HG03439 (cell line): ENCODE data around the gene NBPF20.
"Not testable (repeated sequence)": the region's sequence is repeated elsewhere in the genome, so short reads cannot be mapped to it uniquely, and the experiment has no call there.

Experiments
- ATAC-seq: cut with Tn5 transposase; IDR thresholded peaks from one replicate; pipeline ENCODE4 v1.9.1; 2021; ENCODE audit warnings: mild to moderate bottlenecking, moderate library complexity; ENCODE audit not compliant: unreplicated experiment

Gene NBPF20

GRCh38 chr1:145429329-145429728, 3.9 kb upstream of the NBPF20 start:
- ATAC-seq = not testable (repeated sequence)

- ATAC-seq = peak; percentile 81
Measured at GRCh38 chr1:145424612-145425435, 579 bp downstream of the NBPF20 start.

- not testable (repeated sequence) for ATAC-seq
Measured at GRCh38 chr1:145415149-145415548, 10.3 kb downstream of the NBPF20 start.

- not testable (repeated sequence) for ATAC-seq
Measured at GRCh38 chr1:145407266-145407665, 18.1 kb downstream of the NBPF20 start.

- not testable (repeated sequence) for ATAC-seq
Measured at GRCh38 chr1:145404949-145405348, 20.5 kb downstream of the NBPF20 start.

- not testable (repeated sequence) for ATAC-seq
Measured at GRCh38 chr1:145400701-145401100, 24.7 kb downstream of the NBPF20 start.
